ENCODE data around the gene MLST8. TPM values are rescaled to one million over a fixed set of nuclear protein-coding genes. Genes with fewer than 3 reads are reported as not detected.

The MLST8 gene
- total and polyA plus RNA-seq, 4 experiments from 2014 or later = 27.4 to 34.7 (median 29.6) TPM

DNA sequence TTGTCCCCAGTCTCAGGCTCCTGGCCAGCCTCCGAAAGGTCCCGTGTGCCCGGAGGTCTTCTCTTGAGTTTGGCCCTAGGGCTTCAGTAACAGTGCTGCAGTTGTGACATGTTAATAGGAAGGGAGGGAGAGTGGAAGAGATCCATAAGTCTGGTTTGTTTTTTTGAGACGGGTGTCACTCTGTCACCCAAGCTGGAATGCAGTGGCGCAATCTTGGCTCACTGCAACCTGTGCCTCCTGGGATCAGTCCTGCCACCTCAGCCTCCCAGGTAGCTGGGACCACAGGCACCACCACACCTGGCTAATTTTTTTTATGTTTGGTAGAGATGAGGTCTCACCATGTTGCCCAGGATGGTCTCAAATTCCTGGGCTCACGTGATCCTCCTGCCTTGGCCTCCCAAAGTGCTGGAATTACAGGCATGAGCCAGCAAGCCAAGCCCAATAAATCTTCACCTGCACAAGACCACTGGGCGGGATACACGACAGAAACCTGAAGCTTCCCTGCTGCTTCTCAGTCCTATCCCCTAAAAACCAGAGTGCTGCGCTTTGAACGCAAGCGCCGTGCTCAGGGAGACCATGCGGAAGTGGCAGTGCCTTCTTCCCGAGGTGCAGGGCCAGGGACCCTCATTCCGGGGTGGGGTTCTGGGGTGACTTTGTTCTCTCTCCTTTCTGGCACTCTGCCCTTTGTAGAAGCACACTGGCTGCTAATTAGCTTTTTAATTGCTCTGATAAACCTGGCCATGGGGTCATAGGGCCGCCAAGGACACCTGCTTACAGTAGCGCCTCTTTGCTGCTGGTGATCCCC lies 38.8 kb upstream of the MLST8 start:
- no peaks in the 10 kb centered on the region for H3K9me3 ChIP-seq (ENCODE audit: control insufficient read depth in 1 of 2, low read length in 2 of 2)
- intact Hi-C loops (cut with micrococcal nuclease) = no loop called here
- no peak overlapping the region for H3K4me3 ChIP-seq (ENCODE audit: low read length in 2 of 2)
- H3K27ac ChIP-seq (ENCODE audit: low read depth, low read length) = no peak overlapping the region
- peaks cover 3 to 5% of the 10 kb centered on the region in 2 donors for H3K36me3 Mint-ChIP-seq
- no peaks in the 10 kb centered on the region for H3K27me3 Mint-ChIP-seq
- H3K4me1 ChIP-seq (ENCODE audit: insufficient read depth, low read length) = no peaks in the 10 kb centered on the region
- H3K4me1 Mint-ChIP-seq = peaks cover 0 to 4% (median 1%) of the 10 kb centered on the region in 4 donors
- ChIA-PET POLR2A (ENCODE audit: partially characterized antibody) (interaction anchor here (1.1 kb wide), 1 partner anchor 11 kb away, joined by 3 read pairs; the partner anchor contains the start of gene TRAF7), CTCF (ENCODE audit: partially characterized antibody) (no interaction called here)
- H3K27me3 ChIP-seq (ENCODE audit: insufficient read depth, low read length) = no peaks in the 10 kb centered on the region
- peak overlapping the region in 3 of 7 donors; percentile 7 to 76 (median 15) for H3K27ac Mint-ChIP-seq
- DNase-seq = no peak
- no peaks in the 10 kb centered on the region for H3K9me3 Mint-ChIP-seq
- H3K36me3 ChIP-seq (ENCODE audit: insufficient read depth, low read length) = peaks cover 9% of the 10 kb centered on the region
- peak overlapping the region in 1 of 8 donors; percentile 20 for H3K4me3 Mint-ChIP-seq

DNA sequence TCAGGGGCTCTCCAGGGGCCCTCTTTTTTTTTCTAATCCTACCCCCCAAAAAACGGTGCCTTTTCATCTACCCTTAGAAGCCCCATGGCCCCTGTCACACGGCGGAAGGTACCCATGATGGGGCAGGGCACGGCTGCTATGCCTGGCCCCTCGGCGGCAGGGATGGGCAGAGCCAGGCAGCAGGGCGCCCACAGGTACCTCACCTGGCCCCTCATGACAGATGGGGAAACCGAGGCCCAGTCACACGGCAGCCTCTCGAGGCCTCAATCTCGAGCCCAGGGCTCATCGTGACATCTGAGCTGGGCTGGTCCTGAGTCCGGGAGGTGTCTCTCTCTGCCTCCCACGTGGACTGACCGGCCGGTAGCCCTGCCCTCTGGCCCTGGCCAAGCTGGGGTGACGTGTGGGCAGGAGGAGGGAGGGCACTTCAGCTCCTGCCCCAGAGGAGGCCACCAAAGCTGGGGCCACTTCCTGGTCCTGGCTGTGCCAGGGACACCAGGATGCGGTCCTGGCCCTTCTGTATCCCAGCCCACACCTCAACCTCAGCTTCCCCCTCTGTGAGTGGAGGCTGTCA lies 38.1 kb upstream of the MLST8 start:
- Mint-ChIP-seq H3K27ac (no peak overlapping the region), H3K27me3 (no peaks in the 10 kb centered on the region), H3K36me3 (peaks cover 3 to 9% of the 10 kb centered on the region in 2 donors), H3K4me3 (no peak overlapping the region), H3K4me1 (peaks cover 0 to 4% (median 1%) of the 10 kb centered on the region in 4 donors), H3K9me3 (no peaks in the 10 kb centered on the region)
- CTCF ChIA-PET (ENCODE audit: partially characterized antibody) = interaction anchor here (1.2 kb wide), 1 partner anchor 12 kb away, joined by 3 read pairs; the partner anchor contains the start of gene TRAF7
- intact Hi-C loops (cut with micrococcal nuclease) = no loop called here
- H3K36me3 ChIP-seq (ENCODE audit: insufficient read depth, low read length) = peaks cover 9% of the 10 kb centered on the region
- H3K4me3 ChIP-seq (ENCODE audit: low read length in 2 of 2) = no peak overlapping the region
- POLR2A ChIA-PET (ENCODE audit: partially characterized antibody) = interaction anchor here (1.2 kb wide), 1 partner anchor 12 kb away, joined by 7 read pairs; the partner anchor contains the start of gene TRAF7
- no peaks in the 10 kb centered on the region for H3K27me3 ChIP-seq (ENCODE audit: insufficient read depth, low read length)
- DNase-seq = no peak
- no peaks in the 10 kb centered on the region for H3K9me3 ChIP-seq (ENCODE audit: control insufficient read depth in 1 of 2, low read length in 2 of 2)
- H3K4me1 ChIP-seq (ENCODE audit: insufficient read depth, low read length) = no peaks in the 10 kb centered on the region
- H3K27ac ChIP-seq (ENCODE audit: low read depth, low read length) = no peak overlapping the region

DNA sequence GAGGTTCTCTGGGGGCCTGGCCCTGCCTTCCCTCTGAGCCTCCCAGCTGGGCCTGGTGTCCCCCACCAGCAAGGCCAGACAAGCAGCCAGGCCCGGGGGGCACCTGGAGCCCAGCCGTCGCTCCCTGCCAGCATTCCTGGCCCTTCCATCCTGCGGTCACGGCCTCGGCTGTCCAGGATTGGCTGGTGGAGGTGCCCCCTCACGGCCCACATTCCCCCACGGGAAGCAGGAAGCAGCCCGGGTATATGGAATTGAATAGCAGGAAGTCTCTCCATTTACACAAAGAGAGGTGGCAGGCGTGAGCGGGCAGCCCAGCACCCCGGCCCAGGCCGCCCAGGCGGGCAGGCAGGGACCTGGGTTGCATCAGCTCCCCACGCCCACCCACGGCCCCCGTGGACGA lies 35.2 kb upstream of the MLST8 start:
- H3K27ac Mint-ChIP-seq = no peak overlapping the region
- no peak overlapping the region for H3K4me3 Mint-ChIP-seq
- ChIA-PET CTCF (ENCODE audit: partially characterized antibody) (no interaction called here), POLR2A (ENCODE audit: partially characterized antibody) (no interaction called here)
- Histone ChIP-seq H3K27ac (ENCODE audit: low read depth, low read length) (no peak overlapping the region), H3K27me3 (ENCODE audit: insufficient read depth, low read length) (no peaks in the 10 kb centered on the region), H3K4me3 (ENCODE audit: low read length in 2 of 2) (no peak overlapping the region), H3K4me1 (ENCODE audit: insufficient read depth, low read length) (no peaks in the 10 kb centered on the region), H3K9me3 (ENCODE audit: control insufficient read depth in 1 of 2, low read length in 2 of 2) (no peaks in the 10 kb centered on the region), H3K36me3 (ENCODE audit: insufficient read depth, low read length) (peaks cover 13% of the 10 kb centered on the region)
- intact Hi-C loops (cut with micrococcal nuclease) = no loop called here
- no peak for DNase-seq
- H3K36me3 Mint-ChIP-seq = peaks cover 3 to 18% of the 10 kb centered on the region in 2 donors
- H3K27me3 Mint-ChIP-seq = no peaks in the 10 kb centered on the region
- H3K9me3 Mint-ChIP-seq = no peaks in the 10 kb centered on the region
- H3K4me1 Mint-ChIP-seq = no peaks in the 10 kb centered on the region

DNA sequence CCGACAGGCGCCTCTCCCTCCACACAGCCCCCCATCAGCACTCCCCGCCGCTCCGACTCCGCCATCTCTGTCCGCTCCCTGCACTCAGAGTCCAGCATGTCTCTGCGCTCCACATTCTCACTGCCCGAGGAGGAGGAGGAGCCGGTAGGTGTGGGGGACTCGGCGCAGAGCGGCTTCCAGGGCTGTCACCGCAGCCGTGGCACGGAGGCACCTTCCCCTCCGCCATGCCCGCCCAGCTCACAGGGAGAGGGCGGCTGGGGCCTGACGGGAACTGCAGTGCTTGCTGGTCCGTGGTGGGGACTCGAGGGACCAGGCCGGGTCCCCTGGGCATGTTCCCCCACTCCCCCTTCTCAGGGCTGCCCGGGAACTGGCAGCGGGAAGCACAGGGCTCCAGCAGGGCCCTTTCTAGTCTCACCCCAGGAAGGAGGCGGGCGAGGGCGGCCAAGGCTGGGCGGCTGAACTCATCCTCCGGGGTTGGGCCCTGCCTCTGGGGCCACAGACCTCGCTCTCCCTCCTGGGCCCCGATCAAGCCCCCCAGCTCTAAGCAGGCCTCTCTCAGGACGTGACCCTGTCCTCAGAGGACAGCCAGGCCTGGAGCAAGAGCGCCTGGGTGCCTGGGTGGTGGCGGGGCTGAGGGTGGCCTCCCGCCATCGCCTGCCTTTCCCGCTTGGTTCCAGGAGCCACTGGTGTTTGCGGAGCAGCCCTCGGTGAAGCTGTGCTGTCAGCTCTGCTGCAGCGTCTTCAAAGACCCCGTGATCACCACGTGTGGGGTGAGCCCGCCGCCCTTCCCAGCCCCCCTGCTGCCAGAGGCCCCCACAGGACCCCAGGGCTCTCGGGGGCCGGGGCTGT lies 34.4 kb upstream of the MLST8 start:
- H3K27ac Mint-ChIP-seq = no peak overlapping the region
- ChIA-PET CTCF (ENCODE audit: partially characterized antibody) (no interaction called here), POLR2A (ENCODE audit: partially characterized antibody) (no interaction called here)
- Histone ChIP-seq H3K27me3 (ENCODE audit: insufficient read depth, low read length) (no peaks in the 10 kb centered on the region), H3K4me3 (ENCODE audit: low read length in 2 of 2) (no peak overlapping the region), H3K9me3 (ENCODE audit: control insufficient read depth in 1 of 2, low read length in 2 of 2) (no peaks in the 10 kb centered on the region), H3K27ac (ENCODE audit: low read depth, low read length) (no peak overlapping the region), H3K36me3 (ENCODE audit: insufficient read depth, low read length) (peaks cover 13% of the 10 kb centered on the region), H3K4me1 (ENCODE audit: insufficient read depth, low read length) (no peaks in the 10 kb centered on the region)
- no peak for DNase-seq
- peaks cover 3 to 19% of the 10 kb centered on the region in 2 donors for H3K36me3 Mint-ChIP-seq
- H3K4me1 Mint-ChIP-seq = no peaks in the 10 kb centered on the region
- no peak overlapping the region for H3K4me3 Mint-ChIP-seq
- no peaks in the 10 kb centered on the region for H3K27me3 Mint-ChIP-seq
- no peaks in the 10 kb centered on the region for H3K9me3 Mint-ChIP-seq
- intact Hi-C loops (cut with micrococcal nuclease) = no loop called here

DNA sequence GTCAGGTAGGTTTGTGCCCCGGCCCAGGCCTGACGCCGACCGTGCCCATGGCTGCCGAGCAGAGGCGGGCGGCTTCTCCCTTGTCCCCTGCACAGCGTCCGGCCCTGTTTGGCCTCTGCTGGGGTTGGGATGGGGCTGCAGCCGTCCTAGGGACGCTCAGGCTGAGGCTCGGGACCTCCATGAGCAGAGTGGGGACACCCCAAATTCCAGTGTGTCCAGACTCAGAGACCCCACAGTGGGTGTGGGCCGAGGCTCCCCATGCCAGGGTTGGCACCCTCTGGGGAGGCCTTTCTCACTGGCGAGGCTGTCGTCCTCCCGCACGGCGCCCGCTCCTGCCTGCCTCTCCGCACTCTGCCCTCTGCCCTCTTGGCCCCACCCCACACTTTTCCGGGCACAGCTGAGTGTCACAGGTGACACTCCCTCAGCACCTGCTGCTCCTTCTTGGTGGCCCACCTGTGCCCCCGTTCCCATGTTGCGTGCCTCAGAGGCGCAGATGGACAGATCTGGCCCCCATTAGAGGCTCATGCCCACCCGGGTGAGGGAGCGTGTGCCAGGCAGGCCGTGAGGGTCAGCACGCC lies 33.6 kb upstream of the MLST8 start:
- Mint-ChIP-seq H3K27ac (no peak overlapping the region), H3K4me3 (no peak overlapping the region), H3K36me3 (peaks cover 0 to 22% of the 10 kb centered on the region in 2 donors), H3K9me3 (no peaks in the 10 kb centered on the region), H3K4me1 (no peaks in the 10 kb centered on the region), H3K27me3 (no peaks in the 10 kb centered on the region)
- Histone ChIP-seq H3K27me3 (ENCODE audit: insufficient read depth, low read length) (no peaks in the 10 kb centered on the region), H3K4me3 (ENCODE audit: low read length in 2 of 2) (no peak overlapping the region), H3K27ac (ENCODE audit: low read depth, low read length) (no peak overlapping the region), H3K4me1 (ENCODE audit: insufficient read depth, low read length) (no peaks in the 10 kb centered on the region), H3K36me3 (ENCODE audit: insufficient read depth, low read length) (peaks cover 13% of the 10 kb centered on the region), H3K9me3 (ENCODE audit: control insufficient read depth in 1 of 2, low read length in 2 of 2) (no peaks in the 10 kb centered on the region)
- CTCF ChIA-PET (ENCODE audit: partially characterized antibody) = no interaction called here
- DNase-seq = no peak
- intact Hi-C loops (cut with micrococcal nuclease) = no loop called here
- POLR2A ChIA-PET (ENCODE audit: partially characterized antibody) = interaction anchor here (0.9 kb wide), 1 partner anchor 44 kb away, joined by 3 read pairs; no protein-coding TSS in a partner anchor

DNA sequence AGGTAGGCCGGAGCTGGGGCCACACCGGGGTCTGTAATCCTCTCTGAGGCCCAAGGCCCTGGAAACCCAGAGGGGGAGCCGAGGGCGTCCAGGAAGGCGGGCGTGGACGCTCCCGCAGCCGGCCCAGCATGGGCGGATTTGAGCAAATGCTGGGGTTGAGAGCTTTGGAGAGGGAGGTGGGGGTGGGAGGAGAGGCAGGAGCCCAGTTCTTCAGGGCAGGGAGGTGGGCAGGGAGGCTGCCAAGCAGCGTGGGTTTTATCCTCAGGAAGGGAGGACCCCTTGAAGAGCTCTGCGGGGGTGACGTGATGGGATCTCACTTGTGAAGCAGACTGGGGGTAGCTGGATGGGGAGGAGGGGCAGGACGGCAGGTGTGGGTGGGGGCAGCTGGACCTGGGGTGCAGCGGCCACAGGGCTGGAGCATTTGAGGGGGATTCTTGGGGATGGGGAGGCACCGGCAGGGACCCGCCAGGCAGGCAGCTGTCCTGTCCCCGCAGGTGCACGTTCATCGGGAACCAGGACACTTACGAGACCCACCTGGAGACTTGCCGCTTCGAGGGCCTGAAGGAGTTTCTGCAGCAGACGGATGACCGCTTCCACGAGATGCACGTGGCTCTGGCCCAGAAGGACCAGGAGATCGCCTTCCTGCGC lies 32.4 kb upstream of the MLST8 start:
- Histone ChIP-seq H3K27ac (ENCODE audit: low read depth, low read length) (no peak overlapping the region), H3K9me3 (ENCODE audit: control insufficient read depth in 1 of 2, low read length in 2 of 2) (no peaks in the 10 kb centered on the region), H3K4me1 (ENCODE audit: insufficient read depth, low read length) (no peaks in the 10 kb centered on the region), H3K36me3 (ENCODE audit: insufficient read depth, low read length) (peaks cover 11% of the 10 kb centered on the region), H3K27me3 (ENCODE audit: insufficient read depth, low read length) (no peaks in the 10 kb centered on the region), H3K4me3 (ENCODE audit: low read length in 2 of 2) (no peak overlapping the region)
- peaks cover 0 to 22% of the 10 kb centered on the region in 2 donors for H3K36me3 Mint-ChIP-seq
- CTCF ChIA-PET (ENCODE audit: partially characterized antibody) = no interaction called here
- no peaks in the 10 kb centered on the region for H3K9me3 Mint-ChIP-seq
- H3K27me3 Mint-ChIP-seq = no peaks in the 10 kb centered on the region
- H3K4me1 Mint-ChIP-seq = no peaks in the 10 kb centered on the region
- POLR2A ChIA-PET (ENCODE audit: partially characterized antibody) = interaction anchor here (0.8 to 0.9 kb wide), 2 partner anchors 32 to 43 kb away, joined by 3 to 4 read pairs; partner anchors contain the start of gene MLST8
- no peak for DNase-seq
- no peak overlapping the region for H3K4me3 Mint-ChIP-seq
- H3K27ac Mint-ChIP-seq = no peak overlapping the region
- intact Hi-C loops (cut with micrococcal nuclease) = no loop called here
